ENCODE data around the gene ZNF764.
"Not testable (repeated sequence)": the region's sequence is repeated elsewhere in the genome, so short reads cannot be mapped to it uniquely, and the experiment has no call there.

Gene ZNF764

DNA sequence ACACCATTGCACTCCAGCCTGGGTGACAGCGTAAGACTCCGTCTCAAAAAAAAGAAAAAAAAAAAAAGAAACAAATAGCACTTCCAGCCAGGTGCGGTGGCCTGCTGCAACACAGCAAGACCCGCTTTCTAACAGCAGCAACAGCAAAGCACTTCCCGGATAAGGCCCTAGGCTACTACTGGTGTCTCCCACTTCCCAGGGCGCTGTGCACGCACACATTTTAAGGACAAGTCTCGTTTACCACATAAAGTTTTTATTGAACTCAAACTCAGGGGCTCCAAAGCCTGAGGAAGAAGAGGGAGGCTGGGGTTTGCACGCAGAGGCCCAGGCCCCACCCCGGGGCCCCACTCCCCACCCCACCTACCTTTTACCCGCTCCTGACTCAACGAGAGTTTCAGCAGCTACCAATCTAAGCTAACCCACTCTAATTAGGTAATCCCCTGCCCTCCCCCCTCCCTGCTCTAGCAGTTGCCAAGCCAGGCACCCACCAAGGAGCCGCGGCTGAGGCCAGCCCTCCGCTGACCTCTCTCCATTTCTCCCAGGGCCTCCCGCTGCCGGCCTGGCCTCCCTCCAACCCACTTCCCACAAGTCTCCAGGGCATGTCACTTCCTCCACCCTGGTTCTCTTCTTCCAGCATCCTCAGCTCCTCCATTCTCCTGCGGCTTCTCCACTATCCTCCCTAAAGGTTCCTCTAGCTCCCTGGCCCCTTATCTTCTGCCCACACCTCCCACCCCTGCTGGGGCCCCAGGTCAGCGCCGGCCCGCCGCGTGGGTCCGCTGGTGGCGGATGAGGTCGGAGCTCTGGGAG lies 34.2 kb downstream of the ZNF764 start:
- TF ChIP-seq, protein P1, sequence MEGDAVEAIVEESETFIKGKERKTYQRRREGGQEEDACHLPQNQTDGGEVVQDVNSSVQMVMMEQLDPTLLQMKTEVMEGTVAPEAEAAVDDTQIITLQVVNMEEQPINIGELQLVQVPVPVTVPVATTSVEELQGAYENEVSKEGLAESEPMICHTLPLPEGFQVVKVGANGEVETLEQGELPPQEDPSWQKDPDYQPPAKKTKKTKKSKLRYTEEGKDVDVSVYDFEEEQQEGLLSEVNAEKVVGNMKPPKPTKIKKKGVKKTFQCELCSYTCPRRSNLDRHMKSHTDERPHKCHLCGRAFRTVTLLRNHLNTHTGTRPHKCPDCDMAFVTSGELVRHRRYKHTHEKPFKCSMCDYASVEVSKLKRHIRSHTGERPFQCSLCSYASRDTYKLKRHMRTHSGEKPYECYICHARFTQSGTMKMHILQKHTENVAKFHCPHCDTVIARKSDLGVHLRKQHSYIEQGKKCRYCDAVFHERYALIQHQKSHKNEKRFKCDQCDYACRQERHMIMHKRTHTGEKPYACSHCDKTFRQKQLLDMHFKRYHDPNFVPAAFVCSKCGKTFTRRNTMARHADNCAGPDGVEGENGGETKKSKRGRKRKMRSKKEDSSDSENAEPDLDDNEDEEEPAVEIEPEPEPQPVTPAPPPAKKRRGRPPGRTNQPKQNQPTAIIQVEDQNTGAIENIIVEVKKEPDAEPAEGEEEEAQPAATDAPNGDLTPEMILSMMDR (IDR thresholded peaks at IDR 0.05; ENCODE audit: insufficient read depth, low read length, poor library complexity, severe bottlenecking), result no peak
- no peaks in the 10 kb centered on the region for H3K27me3 ChIP-seq (replicated peaks; ENCODE audit: control insufficient read depth, insufficient read depth, low read length)
- DNase-seq (ENCODE audit: extremely low read depth, insufficient read length), result no peak
- H3K36me3 ChIP-seq (ENCODE audit: control insufficient read depth, insufficient read depth, low read length), result peaks cover 12% of the 10 kb centered on the region
- H3K4me3 ChIP-seq (replicated peaks; ENCODE audit: low read depth, low read length), result no peak overlapping the region

DNA sequence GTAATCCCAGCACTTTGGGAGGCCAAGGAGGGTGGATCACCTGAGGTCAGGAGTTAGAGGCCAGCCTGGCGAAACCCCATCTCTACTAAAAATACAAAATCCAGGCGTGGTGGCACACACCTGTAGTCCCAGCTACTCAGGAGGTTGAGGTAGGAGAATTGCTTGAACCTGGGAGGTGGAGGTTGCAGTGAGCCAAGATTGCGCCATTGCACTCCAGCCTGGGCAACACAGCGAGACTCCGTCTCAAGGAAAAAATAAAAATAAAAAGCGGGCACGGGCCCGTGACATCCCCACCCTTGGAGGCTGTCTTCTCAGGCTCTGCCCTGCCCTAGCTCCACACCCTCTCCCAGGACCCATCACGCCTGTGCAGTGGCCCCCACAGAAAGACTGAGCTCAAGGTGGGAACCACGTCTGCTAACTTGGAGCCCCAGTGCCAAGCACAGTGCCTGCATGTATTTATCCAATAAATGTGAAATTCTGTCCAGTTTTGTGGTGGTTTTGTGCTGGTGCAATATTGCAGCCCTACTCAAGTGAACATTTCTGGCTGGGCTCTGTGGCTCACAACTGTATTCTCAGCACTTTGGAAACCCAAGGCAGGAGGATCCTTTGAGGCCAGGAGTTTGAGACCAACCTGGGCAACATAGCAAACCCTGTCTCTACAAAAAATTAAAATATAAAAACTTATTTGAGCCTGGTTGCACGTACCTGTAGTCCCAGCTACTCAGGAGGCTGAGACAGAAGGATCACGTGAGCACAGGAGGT lies 35.3 kb downstream of the ZNF764 start:
- H3K27me3 ChIP-seq (replicated peaks; ENCODE audit: control insufficient read depth, insufficient read depth, low read length); DNase-seq (ENCODE audit: extremely low read depth, insufficient read length); H3K4me3 ChIP-seq (replicated peaks; ENCODE audit: low read depth, low read length): not testable (repeated sequence)
- H3K36me3 ChIP-seq (ENCODE audit: control insufficient read depth, insufficient read depth, low read length), result peaks cover 14% of the 10 kb centered on the region

DNA sequence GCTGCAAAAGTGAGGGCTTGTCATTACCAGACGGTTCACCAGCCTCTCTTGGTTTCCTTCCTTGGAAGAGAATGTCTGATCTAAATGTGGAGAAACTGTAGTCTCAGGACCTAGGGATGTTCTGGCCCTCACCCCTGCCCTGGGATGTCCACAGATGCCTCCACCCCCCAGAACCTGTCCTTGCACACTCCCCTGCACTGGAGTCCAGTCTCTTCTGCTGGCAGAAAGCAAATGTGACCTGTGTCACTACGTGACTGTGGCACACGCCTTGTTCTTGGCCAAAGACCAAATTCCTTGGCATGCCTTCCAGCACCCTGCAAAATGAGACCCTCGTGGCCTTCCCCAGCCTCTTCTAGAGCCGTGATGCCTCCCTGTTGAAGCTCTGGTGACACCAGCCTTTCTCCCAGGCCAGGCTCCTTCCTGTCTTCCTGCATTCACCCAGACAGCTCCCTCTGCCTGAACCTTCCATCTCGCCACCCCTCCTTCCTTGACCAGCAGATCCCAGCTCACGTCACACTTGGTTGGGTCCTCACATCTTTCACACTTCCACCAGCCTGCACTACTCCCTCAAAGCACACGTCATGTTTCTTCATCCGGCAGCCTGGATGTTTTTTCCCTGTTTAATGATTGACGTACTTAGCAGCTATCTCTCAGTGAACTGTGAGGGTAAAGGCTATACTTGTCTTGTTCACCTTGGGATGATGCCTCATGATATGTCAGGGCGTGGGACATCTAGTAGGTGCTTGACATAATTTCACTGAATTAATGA lies 36.1 kb downstream of the ZNF764 start:
- H3K4me3 ChIP-seq (replicated peaks; ENCODE audit: low read depth, low read length), result no peak overlapping the region

DNA sequence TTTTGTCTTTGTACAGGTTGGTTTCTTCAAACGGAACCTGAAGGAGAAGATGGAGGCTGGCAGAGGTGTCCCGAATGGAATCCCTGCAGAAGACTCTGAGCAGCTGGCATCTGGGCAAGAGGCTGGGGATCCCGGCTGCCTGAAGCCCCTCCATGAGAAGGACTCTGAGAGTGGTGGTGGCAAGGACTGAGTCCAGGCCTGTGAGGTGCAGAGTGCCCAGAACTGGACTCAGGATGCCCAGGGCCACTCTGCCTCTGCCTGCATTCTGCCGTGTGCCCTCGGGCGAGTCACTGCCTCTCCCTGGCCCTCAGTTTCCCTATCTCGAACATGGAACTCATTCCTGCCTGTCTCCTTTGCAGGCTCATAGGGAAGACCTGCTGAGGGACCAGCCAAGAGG lies 36.7 kb downstream of the ZNF764 start:
- TF ChIP-seq, protein P1 (IDR thresholded peaks at IDR 0.05; ENCODE audit: insufficient read depth, low read length, poor library complexity, severe bottlenecking), result no peak
- no peak for DNase-seq (ENCODE audit: extremely low read depth, insufficient read length)
- Histone ChIP-seq H3K36me3 (ENCODE audit: control insufficient read depth, insufficient read depth, low read length) (peaks cover 21% of the 10 kb centered on the region), H3K4me3 (replicated peaks; ENCODE audit: low read depth, low read length) (no peak overlapping the region), H3K27me3 (replicated peaks; ENCODE audit: control insufficient read depth, insufficient read depth, low read length) (no peaks in the 10 kb centered on the region)

More for the DNA sequence above, 36.1 kb downstream of the ZNF764 start:
- Histone ChIP-seq H3K36me3 (ENCODE audit: control insufficient read depth, insufficient read depth, low read length) (peaks cover 15% of the 10 kb centered on the region), H3K27me3 (replicated peaks; ENCODE audit: control insufficient read depth, insufficient read depth, low read length) (no peaks in the 10 kb centered on the region)
- no peak for DNase-seq (ENCODE audit: extremely low read depth, insufficient read length)
- TF ChIP-seq, protein P1 (IDR thresholded peaks at IDR 0.05; ENCODE audit: insufficient read depth, low read length, poor library complexity, severe bottlenecking), result no peak

DNA sequence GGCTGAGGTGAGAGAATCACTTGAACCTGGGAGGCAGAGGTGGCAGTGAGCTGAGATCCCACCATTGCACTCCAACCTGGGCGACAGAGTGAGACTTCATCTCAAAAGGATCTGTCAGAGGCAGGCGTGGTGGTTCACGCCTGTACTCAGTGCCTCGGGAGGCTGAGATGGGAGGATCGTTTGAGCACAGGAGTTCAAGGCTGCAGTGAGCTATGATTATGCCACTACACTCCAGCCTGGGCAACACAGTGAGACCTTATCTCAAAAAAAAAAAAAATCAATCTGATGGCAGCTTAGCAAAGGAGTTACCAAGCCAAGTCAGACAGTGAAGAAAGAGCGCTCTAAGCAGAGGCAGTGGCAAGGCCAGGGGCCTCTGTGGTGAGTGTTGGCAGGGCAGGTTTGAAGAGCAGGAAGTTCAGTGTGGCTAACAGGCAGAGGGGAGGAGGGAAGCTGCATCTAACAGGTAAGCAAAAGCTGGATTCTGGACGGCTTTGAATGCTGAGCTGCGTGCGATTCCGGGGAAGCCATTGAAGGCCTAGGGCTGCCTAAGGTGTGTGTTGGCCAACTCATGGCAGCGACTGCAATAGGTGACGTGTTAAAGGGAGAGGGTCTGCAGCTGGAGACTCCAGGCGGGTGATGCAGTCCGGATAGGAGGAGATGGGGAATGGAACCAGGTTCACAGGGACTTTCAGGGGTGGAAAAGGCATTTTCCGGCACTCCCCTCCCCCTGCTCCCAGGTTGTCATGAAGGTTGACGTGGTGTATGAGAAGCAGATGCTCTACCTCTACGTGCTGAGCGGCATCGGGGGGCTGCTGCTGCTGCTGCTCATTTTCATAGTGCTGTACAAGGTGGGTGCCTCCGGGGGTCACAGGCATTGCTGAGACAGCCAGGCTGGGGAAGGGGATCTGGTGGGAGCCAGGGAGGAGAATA lies 38.8 kb downstream of the ZNF764 start:
- Histone ChIP-seq H3K4me3 (replicated peaks; ENCODE audit: low read depth, low read length) (no peak overlapping the region), H3K27me3 (replicated peaks; ENCODE audit: control insufficient read depth, insufficient read depth, low read length) (no peaks in the 10 kb centered on the region), H3K36me3 (ENCODE audit: control insufficient read depth, insufficient read depth, low read length) (peaks cover 26% of the 10 kb centered on the region)
- TF ChIP-seq, protein P1 (IDR thresholded peaks at IDR 0.05; ENCODE audit: insufficient read depth, low read length, poor library complexity, severe bottlenecking), result no peak
- DNase-seq (ENCODE audit: extremely low read depth, insufficient read length), result no peak
